ENCODE results near the gene MINDY1. TPM values are rescaled to one million over a fixed set of nuclear protein-coding genes. Genes with fewer than 3 reads are reported as not detected.

MINDY1 gene
- total and polyA plus RNA-seq, 10 of the 15 experiments (the other 5 are each of a cell fraction or from before 2014, with no cell fraction given), result 0.48 to 8.8 (median 5.0) TPM

GRCh38 chr1:151047591-151047924 is 40.9 kb upstream of the MINDY1 start, which contains the start of gene C1orf56 (continued):
- TF ChIP-seq NFYB (IDR thresholded peaks at IDR 0.05; ENCODE audit: insufficient read depth, low read depth, low read length), result no peak
- TF ChIP-seq TCF7 (IDR thresholded peaks at IDR 0.05; ENCODE audit: borderline replicate concordance), result no peak

GRCh38 chr1:151043163-151043562 is 36.5 kb upstream of the MINDY1 start:
- Histone ChIP-seq H3K4me1 (ENCODE audit: control insufficient read depth, insufficient read depth, low read length) (peaks cover 2% of the 10 kb centered on the region; the same call in 1 of the 2 replicates), H3K79me2 (ENCODE audit: control insufficient read depth, insufficient read depth, low read length) (no peaks in the 10 kb centered on the region), H3K4me3 (no peak overlapping the region), H4K20me1 (ENCODE audit: control insufficient read depth, insufficient read depth) (no peaks in the 10 kb centered on the region), H3K9ac (ENCODE audit: control insufficient read depth, insufficient read depth, low read length) (no peak overlapping the region), H3K27ac (ENCODE audit: control insufficient read depth, insufficient read depth) (no peak overlapping the region), H3K36me3 (ENCODE audit: control insufficient read depth in 2 of 2, insufficient read depth in 2 of 2, low read length in 1 of 2) (no peaks in the 10 kb centered on the region), H3K27me3 (replicated peaks in 1 of 2; ENCODE audit: control insufficient read depth in 2 of 2, insufficient read depth in 2 of 2, low read length in 1 of 2) (no peaks in the 10 kb centered on the region), H3K4me2 (ENCODE audit: control insufficient read depth, insufficient read depth) (no peak overlapping the region), H3K9me3 (replicated peaks; ENCODE audit: control insufficient read depth, insufficient read depth, low read length) (no peaks in the 10 kb centered on the region), H2AFZ (ENCODE audit: control insufficient read depth, low read depth, low read length) (no peak overlapping the region)
- WGBS (ENCODE audit: insufficient coverage, insufficient replicate concordance, low lambda C conversion rate, missing lambda C conversion rate), result 71% methylated on average over 1 of the region's 1 CpG
- no TSS peak for BruUV-seq (replicated peaks)
- ChIA-PET CTCF (interaction anchor here (0.7 to 9.5 kb wide), 6 partner anchors 10 to 112 kb away, joined by 3 to 76 read pairs (median 4); partner anchors contain the start of genes CDC42SE1, GABPB2 and MLLT11), RAD21 (ENCODE audit: unreplicated experiment) (no interaction called here), SMC1A (ENCODE audit: uncharacterized antibody, unreplicated experiment) (interaction anchor here (0.9 to 1.1 kb wide), 3 partner anchors 10 to 298 kb away, joined by 3 to 4 read pairs (median 4); partner anchors contain the start of genes CDC42SE1 and MLLT11), POLR2A (interaction anchor here (0.6 to 1.3 kb wide), 3 partner anchors 9 to 517 kb away, joined by 3 to 5 read pairs (median 3); no protein-coding TSS in a partner anchor)
- no peak for DNase-seq (ENCODE audit: low read depth, low spot score)
- in situ Hi-C loops (cut with MboI) (no loop called here), intact Hi-C loops (cut with micrococcal nuclease; ENCODE audit: unreplicated experiment) (no loop called here)
- ATAC-seq, result no peak
- FAIRE-seq, result no peak
- TF ChIP-seq TBL1XR1 (IDR thresholded peaks at IDR 0.05; ENCODE audit: low read depth, low read length) (no peak), DPF2 (IDR thresholded peaks at IDR 0.05) (no peak), ZNF622 (IDR thresholded peaks at IDR 0.05) (no peak), RUNX3 (IDR thresholded peaks at IDR 0.05; ENCODE audit: low read length) (no peak), EGR1 (IDR thresholded peaks at IDR 0.05; ENCODE audit: borderline replicate concordance in 1 of 2, low read depth in 2 of 2, low read length in 2 of 2) (no peak), TCF12 (IDR thresholded peaks at IDR 0.05; ENCODE audit: low read depth, low read length) (no peak), JUNB (IDR thresholded peaks at IDR 0.05) (no peak), RBBP5 (conservative IDR thresholded peaks at IDR 0.05) (no peak), POU2F2 (IDR thresholded peaks at IDR 0.05; ENCODE audit: borderline replicate concordance, low read depth, low read length) (no peak), JUND (IDR thresholded peaks at IDR 0.05; ENCODE audit: low read depth, low read length) (no peak), ZZZ3 (IDR thresholded peaks at IDR 0.05; ENCODE audit: control insufficient read depth, insufficient read length, low read depth) (no peak), KLF5 (IDR thresholded peaks at IDR 0.05; ENCODE audit: partially characterized antibody) (no peak), CEBPB (IDR thresholded peaks at IDR 0.05; ENCODE audit: borderline replicate concordance in 1 of 2, low read depth in 2 of 2, low read length in 2 of 2) (no peak), ELK1 (IDR thresholded peaks at IDR 0.05; ENCODE audit: low read depth, low read length) (no peak), MLLT1 (IDR thresholded peaks at IDR 0.05) (no peak), MEF2B (IDR thresholded peaks at IDR 0.05; ENCODE audit: partially characterized antibody, poor library complexity, severe bottlenecking) (no peak), CHD4 (IDR thresholded peaks at IDR 0.05) (no peak), IRF4 (IDR thresholded peaks at IDR 0.05; ENCODE audit: low read depth, low read length) (no peak)
